Muscle layer of colon (tissue), 2 donors: ENCODE results near the gene SYT9.

Source experiments
- H3K27ac ChIP-seq: one replicate; pipeline ENCODE4 v1.7.0; 2013; ENCODE audit warnings: low read depth, mild to moderate bottlenecking, low read length, moderate library complexity
- H3K27me3 ChIP-seq, 2 donors: one replicate each; pipeline ENCODE4 v1.7.0; 2013; ENCODE audit warnings: low read length in 2 of 2, mild to moderate bottlenecking in 2 of 2; ENCODE audit not compliant: insufficient read depth in 2 of 2, control insufficient read depth in 1 of 2
- H3K36me3 ChIP-seq: one replicate; pipeline ENCODE4 v1.7.0; 2013; ENCODE audit warnings: mild to moderate bottlenecking, low read length; ENCODE audit not compliant: insufficient read depth
- H3K4me1 ChIP-seq: one replicate; pipeline ENCODE4 v1.7.0; 2013; ENCODE audit warnings: mild to moderate bottlenecking, low read length; ENCODE audit not compliant: insufficient read depth
- H3K4me3 ChIP-seq, 2 donors: one replicate each; pipeline ENCODE4 v1.7.0; 2013; ENCODE audit warnings: low read length in 2 of 2, low read depth in 1 of 2, mild to moderate bottlenecking in 1 of 2, moderate library complexity in 1 of 2
- H3K9ac ChIP-seq: one replicate; pipeline ENCODE4 v1.7.0; 2013; ENCODE audit warnings: low read length
- H3K9me3 ChIP-seq: one replicate; pipeline ENCODE4 v1.7.0; 2013; ENCODE audit warnings: mild to moderate bottlenecking, low read length
- donor health status: abdominal sarcoma.
- donor health status: Adenocarcinoma of cecum.

SYT9 gene

GRCh38 chr11:7251836-7252682, at the start of gene SYT9:
Gene SYT9, plus strand, starts transcription at chr11:7251904. Its CDS starts 283 bp downstream, at chr11:7252187.
- Histone ChIP-seq H3K9ac (no peak within 1 kb of the TSS), H3K36me3 (no peaks in the 10 kb centered on the region), H3K27me3 (peaks cover 0 to 13% of the 10 kb centered on the region in 2 donors)

GRCh38 chr11:7202412-7202811, 49.3 kb upstream of the SYT9 start:
- no peak overlapping the region for H3K9ac ChIP-seq
- H3K4me1 ChIP-seq: no peaks in the 10 kb centered on the region
- no peak overlapping the region for H3K4me3 ChIP-seq
- no peaks in the 10 kb centered on the region for H3K36me3 ChIP-seq
- no peak overlapping the region for H3K27ac ChIP-seq
- H3K27me3 ChIP-seq: no peaks in the 10 kb centered on the region
- no peaks in the 10 kb centered on the region for H3K9me3 ChIP-seq

More at GRCh38 chr11:7251836-7252682, at the start of gene SYT9:
- H3K9me3 ChIP-seq: no peaks in the 10 kb centered on the region
- peak within 1 kb of the TSS; percentile 43 to 54 for H3K4me3 ChIP-seq
- no peak within 1 kb of the TSS for H3K27ac ChIP-seq
- H3K4me1 ChIP-seq: no peaks in the 10 kb centered on the region

GRCh38 chr11:7204778-7205177, 46.9 kb upstream of the SYT9 start:
- Histone ChIP-seq H3K9ac (no peak overlapping the region), H3K27ac (no peak overlapping the region), H3K36me3 (no peaks in the 10 kb centered on the region), H3K4me3 (no peak overlapping the region), H3K4me1 (no peaks in the 10 kb centered on the region), H3K27me3 (no peaks in the 10 kb centered on the region), H3K9me3 (no peaks in the 10 kb centered on the region)

GRCh38 chr11:7208391-7208790, 43.3 kb upstream of the SYT9 start:
- no peak overlapping the region for H3K27ac ChIP-seq
- no peaks in the 10 kb centered on the region for H3K27me3 ChIP-seq
- no peaks in the 10 kb centered on the region for H3K4me1 ChIP-seq
- H3K9ac ChIP-seq: no peak overlapping the region
- H3K4me3 ChIP-seq: no peak overlapping the region
- no peaks in the 10 kb centered on the region for H3K9me3 ChIP-seq
- no peaks in the 10 kb centered on the region for H3K36me3 ChIP-seq

GRCh38 chr11:7219491-7219890, 32.2 kb upstream of the SYT9 start:
- Histone ChIP-seq H3K4me3 (no peak overlapping the region), H3K9ac (no peak overlapping the region), H3K9me3 (no peaks in the 10 kb centered on the region), H3K36me3 (no peaks in the 10 kb centered on the region), H3K4me1 (no peaks in the 10 kb centered on the region), H3K27ac (no peak overlapping the region), H3K27me3 (no peaks in the 10 kb centered on the region)

GRCh38 chr11:7220636-7221035, 31.1 kb upstream of the SYT9 start:
- H3K4me3 ChIP-seq: no peak overlapping the region

GRCh38 chr11:7222619-7223018, 29.1 kb upstream of the SYT9 start:
- Histone ChIP-seq H3K4me3 (no peak overlapping the region), H3K27me3 (no peaks in the 10 kb centered on the region), H3K4me1 (no peaks in the 10 kb centered on the region), H3K27ac (no peak overlapping the region), H3K9ac (no peak overlapping the region), H3K9me3 (no peaks in the 10 kb centered on the region), H3K36me3 (no peaks in the 10 kb centered on the region)

More at GRCh38 chr11:7220636-7221035, 31.1 kb upstream of the SYT9 start:
- H3K9me3 ChIP-seq: no peaks in the 10 kb centered on the region
- H3K9ac ChIP-seq: no peak overlapping the region
- H3K27ac ChIP-seq: no peak overlapping the region
- H3K4me1 ChIP-seq: no peaks in the 10 kb centered on the region
- H3K27me3 ChIP-seq: no peaks in the 10 kb centered on the region
- H3K36me3 ChIP-seq: no peaks in the 10 kb centered on the region

GRCh38 chr11:7239877-7240276, 11.8 kb upstream of the SYT9 start:
- H3K9ac ChIP-seq: no peak overlapping the region
- no peak overlapping the region for H3K4me3 ChIP-seq
- no peak overlapping the region for H3K27ac ChIP-seq
- no peaks in the 10 kb centered on the region for H3K4me1 ChIP-seq
- no peaks in the 10 kb centered on the region for H3K9me3 ChIP-seq
- no peaks in the 10 kb centered on the region for H3K36me3 ChIP-seq
- no peaks in the 10 kb centered on the region for H3K27me3 ChIP-seq

GRCh38 chr11:7245341-7245740, 6.4 kb upstream of the SYT9 start:
- Histone ChIP-seq H3K27ac (no peak overlapping the region), H3K9me3 (no peaks in the 10 kb centered on the region), H3K4me3 (no peak overlapping the region), H3K36me3 (no peaks in the 10 kb centered on the region), H3K9ac (no peak overlapping the region), H3K4me1 (no peaks in the 10 kb centered on the region), H3K27me3 (no peaks in the 10 kb centered on the region)

GRCh38 chr11:7246179-7246578, 5.5 kb upstream of the SYT9 start:
- Histone ChIP-seq H3K4me3 (no peak overlapping the region), H3K36me3 (no peaks in the 10 kb centered on the region), H3K9me3 (no peaks in the 10 kb centered on the region), H3K27me3 (no peaks in the 10 kb centered on the region), H3K4me1 (no peaks in the 10 kb centered on the region), H3K27ac (no peak overlapping the region), H3K9ac (no peak overlapping the region)

- H3K27me3 ChIP-seq: peaks cover 0 to 13% of the 10 kb centered on the region in 2 donors
- no peaks in the 10 kb centered on the region for H3K36me3 ChIP-seq
- H3K4me3 ChIP-seq: no peak overlapping the region
- no peaks in the 10 kb centered on the region for H3K9me3 ChIP-seq
- H3K4me1 ChIP-seq: no peaks in the 10 kb centered on the region
- H3K9ac ChIP-seq: no peak overlapping the region
- no peak overlapping the region for H3K27ac ChIP-seq
These were observed 1.5 kb upstream of the SYT9 start for GRCh38 chr11:7250166-7250565.

- Histone ChIP-seq H3K9ac (no peak overlapping the region), H3K4me3 (peak overlapping the region; percentile 43 to 54), H3K27me3 (peaks cover 0 to 13% of the 10 kb centered on the region in 2 donors), H3K9me3 (no peaks in the 10 kb centered on the region), H3K4me1 (no peaks in the 10 kb centered on the region), H3K36me3 (no peaks in the 10 kb centered on the region), H3K27ac (no peak overlapping the region)
These were observed 243 bp upstream of the SYT9 start for GRCh38 chr11:7251487-7251835.
